ENCODE measurements around the gene SERPINA10.

Gene SERPINA10

GRCh38 chr14:94316692-94317091 is 23.6 kb upstream of the SERPINA10 start:
- Histone ChIP-seq H3K27me3 (ENCODE audit: insufficient read depth, low read length, poor library complexity, severe bottlenecking) (no peaks in the 10 kb centered on the region), H3K36me3 (ENCODE audit: insufficient read depth, low read length) (no peaks in the 10 kb centered on the region), H3F3A (ENCODE audit: low read depth) (no peaks in the 10 kb centered on the region), H3K79me2 (ENCODE audit: insufficient read depth, low read length) (no peaks in the 10 kb centered on the region), H3K9me2 (replicated peaks; ENCODE audit: low read depth, low read length) (no peaks in the 10 kb centered on the region; the same call in 1 of the 2 replicates), H3K4me2 (ENCODE audit: low read depth, low read length, poor library complexity, severe bottlenecking) (no peak overlapping the region), H3K4me3 (ENCODE audit: low read length, poor library complexity, severe bottlenecking) (no peak overlapping the region), H4K20me1 (ENCODE audit: insufficient read depth, low read length, poor library complexity, severe bottlenecking) (no peaks in the 10 kb centered on the region), H3K9me3 (ENCODE audit: insufficient read depth, low read depth, low read length) (no peaks in the 10 kb centered on the region), H2AFZ (ENCODE audit: low read length) (no peak overlapping the region), H3K9ac (ENCODE audit: low read depth, low read length, poor library complexity, severe bottlenecking) (no peak overlapping the region), H3K4me1 (ENCODE audit: insufficient read depth, low read length, poor library complexity, severe bottlenecking) (no peaks in the 10 kb centered on the region)
- no peak for TF ChIP-seq EZH2phosphoT487 (IDR thresholded peaks at IDR 0.05; ENCODE audit: borderline replicate concordance)
- TF ChIP-seq, protein P1, sequence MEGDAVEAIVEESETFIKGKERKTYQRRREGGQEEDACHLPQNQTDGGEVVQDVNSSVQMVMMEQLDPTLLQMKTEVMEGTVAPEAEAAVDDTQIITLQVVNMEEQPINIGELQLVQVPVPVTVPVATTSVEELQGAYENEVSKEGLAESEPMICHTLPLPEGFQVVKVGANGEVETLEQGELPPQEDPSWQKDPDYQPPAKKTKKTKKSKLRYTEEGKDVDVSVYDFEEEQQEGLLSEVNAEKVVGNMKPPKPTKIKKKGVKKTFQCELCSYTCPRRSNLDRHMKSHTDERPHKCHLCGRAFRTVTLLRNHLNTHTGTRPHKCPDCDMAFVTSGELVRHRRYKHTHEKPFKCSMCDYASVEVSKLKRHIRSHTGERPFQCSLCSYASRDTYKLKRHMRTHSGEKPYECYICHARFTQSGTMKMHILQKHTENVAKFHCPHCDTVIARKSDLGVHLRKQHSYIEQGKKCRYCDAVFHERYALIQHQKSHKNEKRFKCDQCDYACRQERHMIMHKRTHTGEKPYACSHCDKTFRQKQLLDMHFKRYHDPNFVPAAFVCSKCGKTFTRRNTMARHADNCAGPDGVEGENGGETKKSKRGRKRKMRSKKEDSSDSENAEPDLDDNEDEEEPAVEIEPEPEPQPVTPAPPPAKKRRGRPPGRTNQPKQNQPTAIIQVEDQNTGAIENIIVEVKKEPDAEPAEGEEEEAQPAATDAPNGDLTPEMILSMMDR (conservative IDR thresholded peaks at IDR 0.05; ENCODE audit: low read length): no peak

GRCh38 chr14:94314890-94315289 is 21.8 kb upstream of the SERPINA10 start:
- Histone ChIP-seq H3K9me2 (replicated peaks; ENCODE audit: low read depth, low read length) (no peaks in the 10 kb centered on the region), H3F3A (ENCODE audit: low read depth) (no peaks in the 10 kb centered on the region), H4K20me1 (ENCODE audit: insufficient read depth, low read length, poor library complexity, severe bottlenecking) (no peaks in the 10 kb centered on the region), H3K4me1 (ENCODE audit: insufficient read depth, low read length, poor library complexity, severe bottlenecking) (no peaks in the 10 kb centered on the region), H3K9ac (ENCODE audit: low read depth, low read length, poor library complexity, severe bottlenecking) (no peak overlapping the region), H3K27me3 (ENCODE audit: insufficient read depth, low read length, poor library complexity, severe bottlenecking) (no peaks in the 10 kb centered on the region), H3K9me3 (ENCODE audit: insufficient read depth, low read depth, low read length) (no peaks in the 10 kb centered on the region), H3K36me3 (ENCODE audit: insufficient read depth, low read length) (no peaks in the 10 kb centered on the region), H3K79me2 (ENCODE audit: insufficient read depth, low read length) (no peaks in the 10 kb centered on the region), H3K4me2 (ENCODE audit: low read depth, low read length, poor library complexity, severe bottlenecking) (no peak overlapping the region), H3K4me3 (ENCODE audit: low read length, poor library complexity, severe bottlenecking) (no peak overlapping the region), H2AFZ (ENCODE audit: low read length) (no peak overlapping the region)
- TF ChIP-seq, protein P1 (conservative IDR thresholded peaks at IDR 0.05; ENCODE audit: low read length): no peak
- no peak for TF ChIP-seq EZH2phosphoT487 (IDR thresholded peaks at IDR 0.05; ENCODE audit: borderline replicate concordance)

- no peaks in the 10 kb centered on the region for H3K9me2 ChIP-seq (replicated peaks; ENCODE audit: low read depth, low read length)
- no peaks in the 10 kb centered on the region for H3F3A ChIP-seq (ENCODE audit: low read depth)
- H3K9ac ChIP-seq (ENCODE audit: low read depth, low read length, poor library complexity, severe bottlenecking): no peak overlapping the region
- no peaks in the 10 kb centered on the region for H3K79me2 ChIP-seq (ENCODE audit: insufficient read depth, low read length)
- TF ChIP-seq EZH2phosphoT487 (IDR thresholded peaks at IDR 0.05; ENCODE audit: borderline replicate concordance): no peak
- TF ChIP-seq, protein P1 (conservative IDR thresholded peaks at IDR 0.05; ENCODE audit: low read length): no peak
- H3K27me3 ChIP-seq (ENCODE audit: insufficient read depth, low read length, poor library complexity, severe bottlenecking): no peaks in the 10 kb centered on the region
- no peaks in the 10 kb centered on the region for H3K36me3 ChIP-seq (ENCODE audit: insufficient read depth, low read length)
- no peak overlapping the region for H3K4me3 ChIP-seq (ENCODE audit: low read length, poor library complexity, severe bottlenecking)
- no peaks in the 10 kb centered on the region; the same call in 1 of the 2 replicates for H3K9me3 ChIP-seq (ENCODE audit: insufficient read depth, low read depth, low read length)
- H3K4me2 ChIP-seq (ENCODE audit: low read depth, low read length, poor library complexity, severe bottlenecking): no peak overlapping the region
- H2AFZ ChIP-seq (ENCODE audit: low read length): no peak overlapping the region
- H4K20me1 ChIP-seq (ENCODE audit: insufficient read depth, low read length, poor library complexity, severe bottlenecking): no peaks in the 10 kb centered on the region
- no peaks in the 10 kb centered on the region for H3K4me1 ChIP-seq (ENCODE audit: insufficient read depth, low read length, poor library complexity, severe bottlenecking)
Measured at GRCh38 chr14:94313991-94314655, 21.1 kb upstream of the SERPINA10 start.
